NCI-H82 treated with DMSO at 0.1 percent for 48 hours (cell line): ENCODE results near the gene CAMTA1.

ENCODE experiments used
- DNase-seq: peaks from one replicate; lab custom pipeline; 2025; ENCODE audit not compliant: unreplicated experiment; lab: John Stamatoyannopoulos, UW

Gene CAMTA1

DNA sequence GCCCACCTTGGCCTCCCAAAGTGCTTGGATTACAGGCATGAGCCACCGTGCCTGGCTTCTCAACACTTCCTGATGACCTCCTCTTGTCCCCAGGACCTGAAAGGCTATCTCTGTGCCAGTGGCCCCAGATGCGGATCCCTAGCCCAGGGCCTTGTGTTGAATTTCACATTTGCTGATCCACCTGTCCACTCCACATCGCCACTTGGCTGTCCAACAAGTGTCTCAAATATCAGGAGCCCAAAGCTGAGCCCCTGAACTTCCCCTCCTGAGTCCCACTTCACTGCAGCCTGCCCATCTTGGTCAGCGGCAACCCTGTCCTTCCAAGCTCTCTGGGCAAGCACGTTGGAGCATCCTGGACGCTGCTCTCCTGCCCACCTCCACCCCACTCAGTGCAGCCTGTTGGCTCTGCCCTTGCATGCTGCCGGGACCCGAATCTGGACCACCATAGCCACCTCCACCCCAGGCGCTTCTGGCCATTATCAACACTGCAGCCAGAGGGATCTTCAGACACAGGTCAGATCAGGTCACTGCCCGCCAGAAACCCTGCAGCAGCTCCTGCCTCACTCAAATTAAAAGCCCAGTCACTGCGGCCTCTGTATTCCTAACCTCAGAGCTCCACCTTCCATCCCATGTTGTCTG is 633.3 kb downstream of the CAMTA1 start:
- no peak for DNase-seq

DNA sequence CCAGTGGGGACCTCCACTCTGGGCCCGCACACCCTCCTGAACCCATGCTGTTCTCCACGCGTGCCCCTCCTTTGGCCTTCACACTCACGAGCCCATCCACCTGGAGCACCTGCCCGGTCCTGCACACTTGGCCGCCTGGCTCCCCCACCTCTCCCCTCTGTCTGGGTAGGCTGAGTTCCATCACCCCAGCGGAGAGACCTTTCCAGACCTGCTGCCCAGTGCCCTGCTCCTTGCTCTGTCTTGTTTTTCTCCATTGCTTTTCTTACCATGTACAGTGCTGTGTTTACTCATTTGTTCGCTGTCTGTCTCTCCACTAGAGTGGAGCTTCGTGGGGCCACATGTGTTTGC is 634.8 kb downstream of the CAMTA1 start:
- no peak for DNase-seq

DNA sequence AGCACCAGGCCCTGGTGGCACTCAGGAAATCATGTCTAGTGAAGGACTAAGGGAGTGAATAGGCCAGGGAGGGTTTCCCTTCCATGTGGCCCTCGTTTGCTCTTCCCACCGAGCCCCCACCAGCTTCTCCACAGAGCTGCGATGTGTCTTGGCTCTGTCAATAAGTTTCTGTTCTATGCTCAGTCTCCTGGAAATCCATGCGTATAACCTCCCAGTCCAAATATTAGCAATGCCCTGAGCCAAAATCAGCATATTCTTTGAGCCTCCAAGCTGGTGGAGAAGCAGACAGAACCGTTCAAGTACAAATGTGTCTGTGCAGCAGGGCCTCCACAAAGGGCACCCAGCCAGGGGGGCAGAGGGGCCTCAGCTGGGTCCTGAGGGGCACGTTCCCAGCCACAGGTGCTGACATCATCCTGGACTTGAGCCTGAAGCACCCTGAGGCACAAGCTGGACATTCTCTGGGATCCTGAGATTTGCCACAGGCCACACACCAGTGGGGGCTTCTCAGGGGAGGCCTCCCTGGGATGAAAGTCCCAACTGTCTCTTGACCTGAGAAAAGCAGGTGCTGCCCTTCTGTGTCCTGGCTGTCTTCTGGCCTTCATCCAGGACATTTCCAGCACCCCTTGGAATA is 635.3 kb downstream of the CAMTA1 start:
- DNase-seq = no peak

DNA sequence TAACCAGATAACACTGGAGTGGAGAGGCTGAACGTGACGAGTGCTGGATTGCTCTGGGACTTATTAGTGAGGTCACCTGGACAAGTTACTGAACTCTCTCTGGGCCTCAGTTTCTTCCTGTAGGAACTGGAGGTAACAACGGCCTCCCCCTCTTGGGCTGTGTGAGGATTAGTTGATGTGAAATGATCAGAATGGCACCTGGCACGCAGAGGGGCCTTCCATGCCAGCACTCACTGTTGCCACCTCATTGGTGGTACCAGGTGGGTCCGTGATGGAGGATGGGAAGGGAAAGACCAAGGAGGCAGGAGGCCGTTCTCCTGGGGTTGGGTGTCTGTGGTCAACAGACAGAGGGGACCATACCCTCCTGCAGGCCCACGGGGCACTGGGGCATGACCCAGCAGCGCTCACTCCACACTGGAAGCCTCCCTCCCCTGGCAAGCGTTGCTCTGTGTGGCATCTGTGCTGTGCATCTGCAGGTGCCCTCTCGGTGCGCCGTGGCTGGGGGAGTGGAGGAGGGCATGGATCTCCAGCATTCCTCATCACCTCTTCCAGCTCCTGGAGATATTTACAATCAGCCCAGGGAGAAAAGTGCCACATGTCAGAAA is 636.3 kb downstream of the CAMTA1 start:
- DNase-seq = no peak

DNA sequence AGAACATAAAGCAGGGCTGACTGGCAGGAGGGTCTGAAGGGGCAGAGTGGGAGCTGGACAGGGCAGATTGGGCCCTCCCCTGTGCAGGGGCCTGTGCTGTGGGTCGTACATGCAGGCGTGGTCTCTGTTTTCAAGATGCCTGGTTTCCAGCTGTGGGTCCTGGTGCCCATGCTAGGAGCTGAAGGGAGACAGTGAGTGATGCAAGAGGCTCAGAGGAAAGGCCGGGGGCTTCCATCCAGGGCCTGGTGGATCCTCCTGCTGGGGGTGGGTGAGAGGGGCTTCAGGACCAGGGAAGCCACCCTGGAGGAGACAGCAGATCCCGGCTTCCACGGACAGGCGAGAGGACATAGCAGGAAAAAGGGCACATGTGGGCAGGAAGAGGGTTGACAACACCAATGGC is 636.8 kb downstream of the CAMTA1 start:
- no peak for DNase-seq

DNA sequence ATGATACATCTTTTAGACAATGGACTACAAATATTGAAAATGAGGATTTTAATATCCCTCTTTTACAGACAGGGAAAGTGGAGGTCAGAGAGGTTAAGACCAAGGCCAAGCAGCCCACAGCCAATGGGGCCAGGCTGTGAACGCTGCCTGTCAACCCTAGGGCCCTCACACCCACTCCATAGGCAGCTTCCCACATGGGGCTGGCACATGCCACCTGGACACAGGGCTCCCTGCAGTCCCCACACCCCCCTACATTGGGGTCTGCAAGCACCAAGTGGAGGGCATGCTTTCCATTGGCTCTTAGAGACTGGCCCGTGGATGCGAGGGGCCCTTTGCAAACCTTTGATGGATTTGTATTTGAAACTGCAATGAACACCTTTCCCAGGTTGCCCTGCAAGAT is 637.3 kb downstream of the CAMTA1 start:
- DNase-seq = no peak

DNA sequence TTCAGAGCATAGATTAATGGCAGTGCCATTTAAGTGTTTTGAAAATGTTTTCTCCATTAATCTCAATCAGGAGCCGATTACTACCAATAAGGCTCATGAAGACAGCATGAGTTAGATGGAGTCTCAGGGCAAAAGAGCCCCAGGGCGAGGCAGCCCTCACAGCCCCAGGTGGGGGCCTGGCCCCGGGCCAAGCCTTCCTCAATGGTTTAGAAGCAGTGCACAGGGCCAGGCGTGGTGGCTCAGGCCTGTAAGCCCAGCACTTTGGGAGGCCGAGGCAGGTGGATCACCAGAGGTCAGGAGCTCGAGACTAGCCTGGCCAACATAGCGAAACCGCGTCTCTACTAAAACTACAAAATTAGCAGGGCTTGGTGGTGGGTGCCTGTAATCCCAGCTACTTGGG is 637.7 kb downstream of the CAMTA1 start:
- no peak for DNase-seq

DNA sequence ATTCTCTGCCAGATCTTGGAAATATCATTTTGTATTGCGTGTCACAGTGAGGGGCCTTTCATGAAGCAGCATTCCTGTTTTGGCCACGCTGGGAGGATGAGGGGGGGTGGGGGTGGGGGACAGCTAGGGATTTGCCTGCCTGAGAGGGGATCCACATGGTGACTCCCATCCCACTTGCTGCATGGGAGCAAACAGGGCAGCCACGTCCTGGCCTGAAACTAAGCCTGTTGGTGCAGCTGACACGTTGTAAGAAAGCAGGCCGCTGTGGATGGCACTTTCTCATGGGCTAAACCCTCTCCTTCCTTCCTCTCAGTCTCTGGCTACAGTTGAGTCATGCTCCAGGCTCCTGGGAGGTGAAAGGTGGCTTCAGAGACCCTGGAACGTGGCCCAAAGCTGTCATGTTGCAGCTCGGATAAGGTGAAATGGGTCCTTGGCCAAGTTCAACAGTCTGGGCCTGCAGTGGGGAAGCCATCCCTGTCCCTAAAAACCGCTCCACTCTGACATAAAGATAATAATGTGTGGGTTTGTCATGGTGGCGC is 639.2 kb downstream of the CAMTA1 start:
- no peak for DNase-seq

DNA sequence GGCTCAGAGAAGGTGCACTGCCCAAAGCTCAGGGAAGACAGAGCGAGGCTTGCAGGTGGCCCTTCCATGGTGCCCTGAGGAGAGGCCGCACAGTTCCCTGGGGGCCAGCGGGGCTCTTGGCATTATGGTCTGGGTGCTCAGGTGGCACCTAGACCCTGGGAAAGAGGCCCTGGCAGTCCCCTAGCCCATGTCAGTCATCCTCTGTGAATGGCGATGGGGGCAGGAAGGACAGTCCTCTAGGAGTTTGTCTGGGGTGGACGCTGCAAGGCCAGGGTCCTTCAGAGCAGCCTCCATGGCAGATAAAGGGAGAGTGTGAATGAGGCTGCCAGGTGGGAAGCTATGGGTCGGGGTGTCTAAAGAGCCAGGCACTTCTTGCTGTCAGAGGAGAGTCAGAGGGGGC is 640.0 kb downstream of the CAMTA1 start:
- no peak for DNase-seq

DNA sequence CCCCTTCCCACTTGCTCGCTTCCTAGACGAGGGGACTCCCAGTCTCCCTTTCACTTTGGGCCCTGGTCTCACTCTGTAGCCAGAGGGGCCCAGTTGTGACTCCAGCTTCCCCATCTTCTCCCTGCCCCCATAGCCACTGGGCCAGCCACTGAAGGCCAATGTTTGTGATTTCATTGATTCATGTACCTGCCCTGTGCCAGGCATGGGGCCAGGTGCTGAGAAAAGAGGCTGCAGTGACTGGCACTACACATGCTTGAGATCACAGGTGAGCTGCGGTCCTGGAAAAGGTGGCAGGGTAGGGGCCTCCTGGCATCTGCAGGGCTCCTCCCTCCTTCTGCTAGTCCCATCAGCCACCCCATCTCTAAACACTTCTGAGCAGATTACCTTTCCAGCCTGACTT is 640.5 kb downstream of the CAMTA1 start:
- DNase-seq = no peak

DNA sequence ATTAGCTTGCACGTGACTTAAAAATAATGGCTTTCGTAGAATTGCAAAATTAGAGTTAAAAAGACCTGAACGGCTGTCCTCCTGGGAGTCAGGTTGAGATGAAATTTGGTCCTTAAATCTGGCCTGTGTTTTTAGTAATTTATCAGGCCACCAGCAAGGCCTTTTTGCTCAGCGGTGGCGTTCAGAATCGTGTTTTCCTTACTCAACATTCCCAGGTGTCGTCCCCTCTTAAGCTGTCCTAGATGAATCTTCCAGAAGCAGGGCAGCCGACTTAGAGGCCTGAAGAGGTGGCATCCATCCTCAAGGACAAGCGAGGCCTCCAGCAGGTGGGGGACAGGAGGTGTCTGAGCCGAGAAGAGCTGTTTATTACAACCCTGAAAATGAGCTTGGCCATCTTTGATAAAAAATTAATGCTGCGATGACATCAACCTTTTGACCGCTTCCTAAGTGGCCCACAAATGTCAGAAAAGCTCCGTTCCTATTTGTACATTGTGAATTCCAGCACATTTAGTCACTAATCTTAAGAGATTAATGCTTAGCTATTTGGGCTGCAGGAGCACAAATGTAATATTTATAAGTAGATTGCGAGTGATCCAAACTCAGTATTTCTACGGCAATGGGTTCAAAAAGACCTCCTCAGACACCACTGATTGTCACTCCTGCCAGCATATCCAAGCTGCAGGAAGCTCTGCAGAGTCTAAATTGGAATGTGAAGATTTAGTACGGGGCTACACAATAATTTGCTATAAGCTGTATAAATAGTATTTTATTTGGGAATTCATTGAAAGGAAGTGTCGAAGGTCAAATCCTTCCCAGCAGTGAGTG is 641.7 kb downstream of the CAMTA1 start:
- no peak for DNase-seq

DNA sequence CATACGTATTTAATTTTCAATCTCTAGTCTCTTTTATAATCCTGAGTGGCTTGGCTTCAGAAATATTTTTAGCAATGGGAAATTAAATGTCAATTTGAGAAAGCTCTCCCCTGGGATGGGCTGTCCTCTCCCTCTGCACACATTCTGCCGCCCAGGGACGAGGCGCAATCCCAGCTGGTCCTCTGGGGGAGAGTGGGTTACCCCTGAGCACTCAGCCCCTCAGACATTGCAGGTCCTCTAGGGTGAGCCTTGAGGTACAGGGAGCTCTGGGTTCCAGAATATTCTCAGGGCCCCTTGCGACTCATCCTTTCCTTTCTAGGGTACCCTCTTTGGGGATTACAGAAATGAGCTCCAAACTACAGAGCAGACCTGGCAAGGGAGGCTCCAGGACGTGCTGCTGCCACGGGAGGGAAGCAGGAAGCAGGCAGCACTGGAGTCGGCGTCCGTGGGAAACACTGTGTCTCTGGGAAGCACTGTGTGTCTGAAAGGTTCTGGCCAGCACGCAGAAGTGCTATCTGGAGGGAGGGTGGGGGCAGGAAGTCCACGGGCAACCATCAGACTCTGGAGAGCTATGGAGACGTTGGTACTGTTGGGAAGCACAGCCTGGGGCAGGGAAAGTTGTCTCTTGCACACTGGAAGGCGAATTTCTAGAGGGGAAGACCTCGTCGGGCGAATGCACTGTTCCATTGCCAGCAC is 642.5 kb downstream of the CAMTA1 start:
- no peak for DNase-seq

DNA sequence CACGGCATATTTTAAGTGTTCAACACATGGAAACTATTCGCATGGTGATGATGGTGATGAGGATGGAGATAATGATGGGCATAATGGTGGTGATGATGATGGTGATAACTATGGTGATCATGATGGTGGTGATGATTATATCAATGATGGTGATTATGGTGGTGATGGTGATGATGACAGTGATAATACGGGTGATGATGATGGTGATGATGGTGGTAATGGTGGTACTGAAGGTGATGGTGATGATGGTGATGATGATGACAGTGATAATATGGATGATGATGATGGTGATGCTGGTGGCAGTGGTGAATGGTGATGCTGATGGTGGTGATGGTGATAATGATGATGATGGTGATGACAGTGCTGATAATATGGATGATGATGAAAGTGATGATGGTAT is 644.0 kb downstream of the CAMTA1 start:
- no peak for DNase-seq

DNA sequence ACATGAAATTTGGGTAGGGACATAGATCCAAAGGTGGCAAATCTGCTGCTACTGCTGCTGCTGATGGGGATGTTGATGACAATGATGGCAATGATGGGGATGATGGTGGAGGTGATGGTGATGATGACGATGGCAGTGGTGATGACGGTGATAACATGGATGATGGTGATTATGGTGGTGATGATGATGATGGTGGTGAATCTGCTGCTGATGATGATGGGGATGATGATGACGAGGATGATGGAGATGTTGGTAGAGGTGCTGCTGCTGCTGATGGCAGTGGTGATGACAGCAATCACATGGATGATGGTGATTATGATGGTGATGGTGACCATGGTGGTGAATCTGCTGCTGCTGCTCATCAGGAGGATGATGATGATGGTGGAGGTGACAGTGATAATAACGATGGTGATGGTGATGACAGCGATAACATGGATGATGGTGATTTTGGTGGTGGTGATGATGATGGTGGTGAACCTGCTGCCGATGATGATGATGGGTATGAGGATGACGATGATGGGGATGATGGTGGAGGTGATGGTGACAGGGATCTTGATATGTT is 644.9 kb downstream of the CAMTA1 start:
- DNase-seq = no peak

DNA sequence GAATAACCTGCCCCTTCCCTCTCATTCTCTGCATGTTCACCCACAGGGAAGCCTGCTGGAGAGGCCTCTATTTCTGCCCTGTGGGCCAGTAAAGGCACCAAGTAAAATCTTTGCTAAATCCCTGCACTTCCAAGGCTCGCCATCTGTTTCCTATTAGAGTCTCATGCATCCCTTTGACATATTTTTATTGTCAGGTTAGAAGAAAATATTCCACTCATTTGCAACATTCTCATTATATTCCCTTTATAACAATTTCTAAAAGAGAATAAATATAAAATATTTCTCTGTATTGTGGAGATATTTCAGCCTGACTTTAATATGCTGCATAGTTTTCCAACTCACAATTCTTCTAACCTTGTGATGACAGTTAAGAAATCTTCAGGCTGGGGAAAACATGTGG is 645.4 kb downstream of the CAMTA1 start:
- DNase-seq = no peak

DNA sequence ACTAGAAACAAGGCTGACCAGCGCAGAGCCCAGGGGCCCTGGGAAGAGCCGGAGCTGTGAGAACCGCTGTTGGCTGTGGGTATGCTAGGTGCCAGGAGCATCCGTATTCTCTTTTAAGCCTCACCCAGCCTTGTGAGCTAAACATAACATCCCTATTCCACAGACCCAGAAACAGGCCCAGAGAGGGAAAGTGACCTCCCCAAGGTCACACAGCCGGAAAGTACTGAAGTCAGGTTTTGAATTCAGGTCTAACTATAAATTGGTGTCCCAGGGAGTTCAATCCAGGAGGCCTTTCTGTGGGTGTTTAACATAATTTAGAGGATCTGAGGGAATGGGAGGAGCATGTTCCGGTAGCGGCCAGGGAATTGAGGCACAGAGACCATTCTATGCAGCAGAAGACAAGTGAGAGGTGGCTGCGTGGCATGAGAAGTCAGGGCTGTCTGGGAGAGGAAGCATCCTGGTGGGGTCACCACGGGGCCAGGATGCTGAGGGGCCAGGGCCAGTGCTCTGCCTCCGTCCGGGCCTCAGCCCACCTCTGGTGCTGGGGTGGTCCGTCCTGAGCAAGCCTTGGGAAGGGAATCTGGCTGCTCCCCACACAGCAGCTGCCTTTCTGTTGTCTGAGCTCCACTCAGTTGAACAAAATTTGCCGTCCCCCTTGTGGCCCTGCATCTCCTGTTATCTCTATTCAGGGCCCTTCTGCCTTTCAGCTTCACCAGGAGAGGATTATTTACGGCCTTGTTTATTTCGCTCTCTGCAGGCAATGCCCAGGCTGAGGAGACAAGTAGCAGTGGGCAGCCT is 647.0 kb downstream of the CAMTA1 start:
- no peak for DNase-seq

DNA sequence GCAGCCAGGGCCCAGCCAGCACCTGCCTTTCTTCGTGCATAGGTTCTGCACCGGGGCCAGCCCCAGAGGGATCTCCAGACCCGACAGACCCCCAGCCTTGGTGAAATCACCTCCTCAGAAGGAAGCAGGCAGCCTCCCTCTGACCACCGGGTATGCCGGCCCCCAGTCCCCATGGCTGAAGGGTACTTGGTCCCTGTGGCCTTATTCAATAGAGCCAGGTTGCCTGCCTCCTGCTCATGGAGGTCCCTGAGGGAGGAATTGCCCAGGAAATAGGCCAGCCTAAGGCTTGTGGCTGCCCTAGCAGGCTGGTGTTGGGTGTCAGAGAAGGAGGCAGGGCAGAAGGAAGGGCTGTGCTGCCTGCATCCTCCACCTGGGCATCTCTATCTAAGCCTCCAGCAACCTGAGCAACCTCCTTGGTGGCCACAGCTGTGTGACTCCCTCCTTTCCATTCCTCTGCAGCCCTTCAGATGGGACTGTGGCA is 647.7 kb downstream of the CAMTA1 start:
- no peak for DNase-seq

DNA sequence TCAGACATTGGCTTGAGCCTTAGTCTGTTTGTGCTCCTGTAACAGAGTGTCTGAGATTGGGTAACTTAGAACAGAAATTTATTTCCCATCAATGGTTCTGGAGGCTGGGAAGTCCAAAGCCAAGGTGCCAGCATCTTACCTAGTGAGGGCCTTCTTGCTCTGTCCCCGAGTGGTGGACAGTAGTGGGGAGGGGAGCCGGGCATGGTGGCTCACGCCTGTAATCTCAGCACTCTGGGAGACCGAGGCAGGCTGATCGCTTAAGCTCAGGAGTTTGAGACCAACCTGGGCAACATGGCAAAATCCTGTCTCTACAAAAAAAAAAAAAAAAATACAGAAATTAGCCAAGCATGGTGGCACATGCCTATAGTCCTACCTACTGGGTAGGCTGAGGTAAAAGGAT is 649.3 kb downstream of the CAMTA1 start:
- no peak for DNase-seq

DNA sequence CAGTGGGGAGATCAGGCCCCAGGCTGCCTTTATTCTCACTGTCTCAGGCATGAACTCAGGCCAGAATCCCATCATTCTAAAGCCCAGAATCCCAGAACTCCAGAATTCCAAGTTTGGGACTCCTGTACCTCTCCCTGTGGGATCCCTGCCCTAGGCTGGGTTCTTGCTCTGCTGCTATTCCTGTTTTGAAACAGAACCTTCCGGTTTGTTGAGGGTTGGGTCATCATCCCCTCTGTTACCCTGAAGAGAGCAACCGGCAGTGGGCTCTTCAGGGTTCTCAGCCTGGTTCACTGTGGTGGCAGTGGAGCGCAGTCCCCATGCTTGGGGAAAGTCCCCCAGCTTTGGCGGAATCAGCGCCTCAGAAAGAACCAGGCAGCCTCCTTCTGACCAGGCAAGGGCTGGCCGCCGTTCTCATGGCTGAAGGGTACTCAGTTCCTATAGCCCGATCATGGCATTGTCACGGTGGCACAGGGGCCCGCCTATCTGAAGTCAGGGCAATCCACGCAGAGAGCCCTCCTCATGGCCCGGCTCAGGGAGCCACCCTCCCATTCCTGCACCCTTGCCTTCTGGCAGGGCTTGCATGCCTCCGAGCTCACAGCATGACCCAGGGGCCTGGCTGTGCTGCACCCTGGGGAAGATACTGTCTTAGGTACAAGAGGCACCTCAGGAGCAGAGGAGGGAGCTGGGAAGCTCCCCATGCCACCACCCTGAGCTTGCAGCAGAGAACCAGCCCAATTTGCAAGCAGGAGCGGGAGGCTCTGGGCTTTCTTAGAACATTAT is 650.2 kb downstream of the CAMTA1 start:
- no peak for DNase-seq
